ENCODE data around the gene SYNGR2. TPM values are rescaled to one million over a fixed set of nuclear protein-coding genes. Genes with fewer than 3 reads are reported as not detected.

Gene SYNGR2
- total and polyA plus RNA-seq, 2 donors (not counting 1 experiment from before 2014, with no cell fraction given) = 15.5 to 23.8 TPM

- Histone ChIP-seq H3K36me3 (ENCODE audit: control insufficient read depth, insufficient read depth, low read length) (peaks cover 6% of the 10 kb centered on the region), H3K4me1 (ENCODE audit: control insufficient read depth, extremely low read depth, insufficient read depth, low read length) (no peaks in the 10 kb centered on the region), H3K4me2 (ENCODE audit: extremely low read depth, insufficient read depth, low read length) (peak overlapping the region; percentile 18), H3K27me3 (ENCODE audit: control insufficient read depth, insufficient read depth, low read length) (no peaks in the 10 kb centered on the region), H3K79me2 (ENCODE audit: control insufficient read depth, insufficient read depth, low read length) (peaks cover 2% of the 10 kb centered on the region), H3K9me3 (ENCODE audit: control insufficient read depth, insufficient read depth, low read depth, low read length) (no peaks in the 10 kb centered on the region), H3K9ac (ENCODE audit: insufficient read depth, low read length) (no peak overlapping the region), H2AFZ (ENCODE audit: low read length) (peak overlapping the region; percentile 55), H4K20me1 (ENCODE audit: control insufficient read depth, extremely low read depth, insufficient read depth, low read length) (no peaks in the 10 kb centered on the region), H3K27ac (ENCODE audit: insufficient read depth, low read length) (peak overlapping the region; percentile 26), H3K4me3 (replicated peaks in 1 of 4; ENCODE audit: control extremely low read depth in 1 of 4, insufficient read depth in 1 of 4, low read depth in 3 of 4, low read length in 4 of 4) (peak overlapping the region in 1 of 4 experiments; percentile 38)
- peak in 1 of 2 donors; percentile 51 for DNase-seq (ENCODE audit: low read depth in 2 of 2)
- TF ChIP-seq EZH2 (IDR thresholded peaks at IDR 0.05; ENCODE audit: low read length, missing control alignments) (no peak), CTCF (conservative IDR thresholded peaks at IDR 0.05 in 1 of 2, IDR thresholded peaks at IDR 0.05 in 1 of 2; ENCODE audit: low read depth in 1 of 2, low read length in 2 of 2) (no peak)
Observed at GRCh38 chr17:78180083-78180482, 11.7 kb downstream of the SYNGR2 start.

- H3K9ac ChIP-seq (ENCODE audit: insufficient read depth, low read length) = no peak overlapping the region
- H3K9me3 ChIP-seq (ENCODE audit: control insufficient read depth, insufficient read depth, low read depth, low read length) = no peaks in the 10 kb centered on the region
- H3K79me2 ChIP-seq (ENCODE audit: control insufficient read depth, insufficient read depth, low read length) = peaks cover 2% of the 10 kb centered on the region
- H3K27ac ChIP-seq (ENCODE audit: insufficient read depth, low read length) = no peak overlapping the region
- H3K36me3 ChIP-seq (ENCODE audit: control insufficient read depth, insufficient read depth, low read length) = peaks cover 6% of the 10 kb centered on the region
- peak overlapping the region; percentile 10 for H2AFZ ChIP-seq (ENCODE audit: low read length)
- H3K27me3 ChIP-seq (ENCODE audit: control insufficient read depth, insufficient read depth, low read length) = no peaks in the 10 kb centered on the region
- no peak for TF ChIP-seq EZH2 (IDR thresholded peaks at IDR 0.05; ENCODE audit: low read length, missing control alignments)
- TF ChIP-seq CTCF (conservative IDR thresholded peaks at IDR 0.05 in 1 of 2, IDR thresholded peaks at IDR 0.05 in 1 of 2; ENCODE audit: low read depth in 1 of 2, low read length in 2 of 2) = no peak
- peak overlapping the region; percentile 18 for H3K4me2 ChIP-seq (ENCODE audit: extremely low read depth, insufficient read depth, low read length)
- no peaks in the 10 kb centered on the region for H4K20me1 ChIP-seq (ENCODE audit: control insufficient read depth, extremely low read depth, insufficient read depth, low read length)
- H3K4me3 ChIP-seq (replicated peaks in 1 of 4; ENCODE audit: control extremely low read depth in 1 of 4, insufficient read depth in 1 of 4, low read depth in 3 of 4, low read length in 4 of 4) = peak overlapping the region in 1 of 4 experiments; percentile 38
- H3K4me1 ChIP-seq (ENCODE audit: control insufficient read depth, extremely low read depth, insufficient read depth, low read length) = no peaks in the 10 kb centered on the region
- no peak for DNase-seq (ENCODE audit: low read depth in 2 of 2)
Observed at GRCh38 chr17:78180508-78180907, 12.1 kb downstream of the SYNGR2 start.

- peaks cover 4% of the 10 kb centered on the region for H3K4me1 ChIP-seq (ENCODE audit: control insufficient read depth, extremely low read depth, insufficient read depth, low read length)
- no peak overlapping the region for H2AFZ ChIP-seq (ENCODE audit: low read length)
- H3K9ac ChIP-seq (ENCODE audit: insufficient read depth, low read length) = no peak overlapping the region
- peaks cover 6% of the 10 kb centered on the region for H3K79me2 ChIP-seq (ENCODE audit: control insufficient read depth, insufficient read depth, low read length)
- no peak for TF ChIP-seq EZH2 (IDR thresholded peaks at IDR 0.05; ENCODE audit: low read length, missing control alignments)
- TF ChIP-seq CTCF (conservative IDR thresholded peaks at IDR 0.05 in 1 of 2, IDR thresholded peaks at IDR 0.05 in 1 of 2; ENCODE audit: low read depth in 1 of 2, low read length in 2 of 2) = no peak
- H3K4me3 ChIP-seq (replicated peaks in 1 of 4; ENCODE audit: control extremely low read depth in 1 of 4, insufficient read depth in 1 of 4, low read depth in 3 of 4, low read length in 4 of 4) = no peak overlapping the region
- H3K27me3 ChIP-seq (ENCODE audit: control insufficient read depth, insufficient read depth, low read length) = no peaks in the 10 kb centered on the region
- H3K9me3 ChIP-seq (ENCODE audit: control insufficient read depth, insufficient read depth, low read depth, low read length) = no peaks in the 10 kb centered on the region
- H3K4me2 ChIP-seq (ENCODE audit: extremely low read depth, insufficient read depth, low read length) = no peak overlapping the region
- no peak overlapping the region for H3K27ac ChIP-seq (ENCODE audit: insufficient read depth, low read length)
- DNase-seq (ENCODE audit: low read depth in 2 of 2) = no peak
- peaks cover 6% of the 10 kb centered on the region for H3K36me3 ChIP-seq (ENCODE audit: control insufficient read depth, insufficient read depth, low read length)
- H4K20me1 ChIP-seq (ENCODE audit: control insufficient read depth, extremely low read depth, insufficient read depth, low read length) = no peaks in the 10 kb centered on the region
Observed at GRCh38 chr17:78182504-78182903, 14.1 kb downstream of the SYNGR2 start.
